GM23338 (cell line): ENCODE data around the gene GLB1L.

ENCODE experiments used
- CREB1 ChIP-seq: fragments of 250-450 bp; sonication (Bioruptor Pico); IDR thresholded peaks from 2 replicates; pipeline ENCODE4 v1.5.0; 2020; ENCODE audit warnings: low read depth, mild to moderate bottlenecking, moderate library complexity
- CTCF ChIP-seq, 2 experiments: fragments of 200-600 bp in 1 of 2; sonication (generic) in 1 of 2; conservative IDR thresholded peaks; 2 replicates each; pipeline versions ENCODE4 v1.5.1 to v1.6.1; 2016 to 2017; ENCODE audit warnings: antibody characterized with exemption in 2 of 2, low read depth in 2 of 2, mild to moderate bottlenecking in 2 of 2, moderate library complexity in 1 of 2
- ETS1 ChIP-seq: IDR thresholded peaks from 2 replicates; pipeline ENCODE4 v1.6.1; 2016; ENCODE audit warnings: antibody characterized with exemption
- EZH2 ChIP-seq: fragments of 200-600 bp; sonication (generic); IDR thresholded peaks from one replicate; pipeline ENCODE4 v1.8.0; 2017; ENCODE audit warnings: antibody characterized with exemption, mild to moderate bottlenecking, low read depth; ENCODE audit not compliant: unreplicated experiment
- EZH2phosphoT487 ChIP-seq: fragments of 200-600 bp; sonication (generic); IDR thresholded peaks from one replicate; pipeline ENCODE4 v1.8.1; 2018; ENCODE audit warnings: antibody characterized with exemption; ENCODE audit not compliant: unreplicated experiment
- JUNB ChIP-seq: IDR thresholded peaks from one replicate; pipeline ENCODE4 v1.6.1; 2016; ENCODE audit warnings: antibody characterized with exemption; ENCODE audit not compliant: unreplicated experiment
- NANOG ChIP-seq: IDR thresholded peaks from 2 replicates; pipeline ENCODE4 v1.6.1; 2016; ENCODE audit warnings: antibody characterized with exemption, borderline replicate concordance
- POLR2AphosphoS5 ChIP-seq: IDR thresholded peaks from 2 replicates; pipeline ENCODE4 v1.6.1; 2016; ENCODE audit warnings: antibody characterized with exemption, low read depth
- REST ChIP-seq: IDR thresholded peaks from one replicate; pipeline ENCODE4 v1.6.1; 2018; ENCODE audit warnings: antibody characterized with exemption; ENCODE audit not compliant: unreplicated experiment
- STAT1 ChIP-seq: IDR thresholded peaks from one replicate; pipeline ENCODE4 v1.6.1; 2016; ENCODE audit warnings: antibody characterized with exemption; ENCODE audit not compliant: unreplicated experiment
- ZNF114 ChIP-seq: fragments of 250-450 bp; sonication (Bioruptor Pico); IDR thresholded peaks from 2 replicates; pipeline ENCODE4 v1.5.0; 2020; ENCODE audit warnings: mild to moderate bottlenecking, moderate library complexity
- ZNF331 ChIP-seq: fragments of 250-450 bp; sonication (Bioruptor Pico); IDR thresholded peaks from 2 replicates; pipeline ENCODE4 v1.5.0; 2020; ENCODE audit warnings: low read depth, mild to moderate bottlenecking, moderate library complexity
- ZNF462 ChIP-seq: fragments of 250-450 bp; sonication (Bioruptor Pico); IDR thresholded peaks from 2 replicates; pipeline ENCODE4 v1.5.0; 2020; ENCODE audit warnings: mild to moderate bottlenecking, moderate library complexity

GRCh38 chr2:219274361-219274921, 29.2 kb upstream of the GLB1L start:
- no peak for TF ChIP-seq CTCF (conservative IDR thresholded peaks at IDR 0.05; ENCODE audit: low read depth in 2 of 2)
- no peak for TF ChIP-seq POLR2AphosphoS5
- no peak for TF ChIP-seq EZH2
- TF ChIP-seq CREB1 = no peak
- TF ChIP-seq REST = no peak
- no peak for TF ChIP-seq JUNB
- no peak for TF ChIP-seq EZH2phosphoT487
- TF ChIP-seq ZNF331 (CRISPR knock-in tag) = no peak
- TF ChIP-seq ZNF114 = no peak
- TF ChIP-seq ETS1 = no peak
- no peak for TF ChIP-seq STAT1
- no peak for TF ChIP-seq NANOG
- TF ChIP-seq ZNF462 (CRISPR knock-in tag) = no peak
